ENCODE data around the gene LGALS4.

The LGALS4 gene

DNA sequence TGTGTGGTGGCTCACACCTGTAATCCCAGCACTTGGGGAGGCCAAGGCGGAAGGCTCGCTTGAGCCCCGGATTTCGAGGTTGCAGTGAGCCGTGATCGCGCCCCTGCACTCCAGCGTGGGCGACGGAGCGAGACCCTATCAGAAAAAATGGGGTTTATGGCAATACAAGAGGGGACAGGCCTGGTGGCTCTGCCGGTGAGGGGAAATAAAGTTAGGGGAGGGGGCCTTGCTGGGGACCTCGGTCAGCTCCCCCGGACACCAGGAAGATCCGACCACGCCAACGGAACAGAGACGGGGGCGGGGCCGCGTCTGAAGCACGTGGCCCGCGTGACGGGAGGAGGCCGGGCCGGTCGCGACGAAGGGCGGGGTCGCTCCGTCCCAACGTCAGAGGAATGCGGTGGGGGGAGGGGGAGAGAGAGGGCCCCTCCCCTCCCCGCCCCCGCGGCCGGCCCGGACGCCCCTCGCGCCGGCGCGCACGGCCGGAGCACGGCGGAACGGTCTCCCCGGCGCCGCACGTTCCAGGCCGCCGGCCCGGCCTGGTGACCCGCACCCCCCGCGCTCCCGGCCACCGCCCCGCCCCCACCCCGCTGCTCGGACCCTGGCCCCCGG lies 39.0 kb upstream of the LGALS4 start:
- DNase-seq (ENCODE audit: low read depth): peak; percentile 62
- TF ChIP-seq, protein P1, sequence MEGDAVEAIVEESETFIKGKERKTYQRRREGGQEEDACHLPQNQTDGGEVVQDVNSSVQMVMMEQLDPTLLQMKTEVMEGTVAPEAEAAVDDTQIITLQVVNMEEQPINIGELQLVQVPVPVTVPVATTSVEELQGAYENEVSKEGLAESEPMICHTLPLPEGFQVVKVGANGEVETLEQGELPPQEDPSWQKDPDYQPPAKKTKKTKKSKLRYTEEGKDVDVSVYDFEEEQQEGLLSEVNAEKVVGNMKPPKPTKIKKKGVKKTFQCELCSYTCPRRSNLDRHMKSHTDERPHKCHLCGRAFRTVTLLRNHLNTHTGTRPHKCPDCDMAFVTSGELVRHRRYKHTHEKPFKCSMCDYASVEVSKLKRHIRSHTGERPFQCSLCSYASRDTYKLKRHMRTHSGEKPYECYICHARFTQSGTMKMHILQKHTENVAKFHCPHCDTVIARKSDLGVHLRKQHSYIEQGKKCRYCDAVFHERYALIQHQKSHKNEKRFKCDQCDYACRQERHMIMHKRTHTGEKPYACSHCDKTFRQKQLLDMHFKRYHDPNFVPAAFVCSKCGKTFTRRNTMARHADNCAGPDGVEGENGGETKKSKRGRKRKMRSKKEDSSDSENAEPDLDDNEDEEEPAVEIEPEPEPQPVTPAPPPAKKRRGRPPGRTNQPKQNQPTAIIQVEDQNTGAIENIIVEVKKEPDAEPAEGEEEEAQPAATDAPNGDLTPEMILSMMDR (IDR thresholded peaks at IDR 0.05; ENCODE audit: control insufficient read depth, insufficient read depth, low read depth, low read length, missing control alignments): no peak
- peak overlapping the region; percentile 79 for H3K4me3 ChIP-seq (ENCODE audit: control insufficient read depth, low read depth, low read length)

- peak overlapping the region; percentile 55 for H3K4me3 ChIP-seq (ENCODE audit: control insufficient read depth, low read depth, low read length)
- TF ChIP-seq, protein P1 (IDR thresholded peaks at IDR 0.05; ENCODE audit: control insufficient read depth, insufficient read depth, low read depth, low read length, missing control alignments): no peak
- no peak for DNase-seq (ENCODE audit: low read depth)
These were observed 38.4 kb upstream of the LGALS4 start for GRCh38 chr19:38850976-38851621.

DNA sequence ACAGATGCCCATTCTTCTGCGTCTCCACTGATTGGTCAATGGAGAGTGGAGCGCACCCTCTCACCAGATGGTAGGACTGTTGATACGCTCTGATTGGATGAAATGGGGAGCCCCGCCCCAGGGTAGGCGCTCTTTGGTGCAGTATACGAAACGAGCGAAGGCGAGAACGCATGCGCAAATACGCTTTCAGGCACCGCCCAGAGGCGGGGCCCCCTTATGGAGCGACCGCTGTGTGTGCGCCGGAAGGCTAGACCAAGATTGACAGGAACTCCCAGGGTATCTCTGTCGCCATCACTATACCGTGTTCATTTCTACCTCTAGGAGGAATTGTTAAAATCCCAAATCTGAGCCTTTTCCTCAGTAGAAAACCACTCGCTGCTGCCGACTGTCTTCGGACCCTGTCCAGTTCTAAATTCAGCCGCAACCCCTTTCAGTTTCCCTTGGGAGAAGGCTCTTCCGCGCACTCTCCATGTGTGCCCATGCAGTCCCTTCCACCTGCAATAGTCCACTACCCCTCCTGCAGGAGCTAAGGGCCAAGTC lies 37.8 kb upstream of the LGALS4 start:
- peak overlapping the region; percentile 55 for H3K4me3 ChIP-seq (ENCODE audit: control insufficient read depth, low read depth, low read length)
- DNase-seq (ENCODE audit: low read depth): no peak
- TF ChIP-seq, protein P1 (IDR thresholded peaks at IDR 0.05; ENCODE audit: control insufficient read depth, insufficient read depth, low read depth, low read length, missing control alignments): no peak

DNA sequence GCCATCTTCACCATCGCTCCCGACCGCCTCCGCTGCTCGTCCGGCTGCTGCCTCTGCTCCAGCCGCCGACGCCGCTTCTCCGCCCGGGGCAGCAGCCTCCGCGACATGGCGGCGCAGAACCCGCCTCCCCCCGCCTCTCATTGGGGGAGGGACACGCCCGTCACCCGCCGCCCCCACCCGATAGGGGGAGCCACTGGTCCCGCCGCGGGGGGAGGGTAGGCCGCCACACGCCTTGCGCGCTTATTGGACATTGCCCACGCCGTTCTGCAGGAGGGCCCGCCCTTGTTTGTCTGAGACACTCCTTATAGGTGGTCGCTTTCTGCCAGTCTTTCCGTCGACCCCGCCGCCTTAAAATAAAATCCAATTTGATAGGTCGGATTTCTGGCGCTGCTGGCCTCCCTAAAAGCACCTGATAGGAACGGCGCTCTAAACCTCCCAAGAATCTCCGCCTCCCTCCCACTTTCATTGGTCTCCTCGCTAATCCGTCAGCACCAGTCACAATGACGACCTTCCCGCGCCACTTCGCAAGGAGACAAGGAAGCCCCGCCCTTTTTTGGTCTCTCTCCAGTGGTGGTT lies 37.2 kb upstream of the LGALS4 start, which contains the start of gene HNRNPL:
Gene HNRNPL, minus strand, starts transcription at position 127 of the 576 bp plus-strand sequence. Its CDS starts 20 bp downstream, at position 107.
- peak within 1 kb of the TSS; percentile 60 for H3K4me3 ChIP-seq (ENCODE audit: control insufficient read depth, low read depth, low read length)
- TF ChIP-seq, protein P1 (IDR thresholded peaks at IDR 0.05; ENCODE audit: control insufficient read depth, insufficient read depth, low read depth, low read length, missing control alignments): peak; percentile 62
- DNase-seq (ENCODE audit: low read depth): peak; percentile 100

DNA sequence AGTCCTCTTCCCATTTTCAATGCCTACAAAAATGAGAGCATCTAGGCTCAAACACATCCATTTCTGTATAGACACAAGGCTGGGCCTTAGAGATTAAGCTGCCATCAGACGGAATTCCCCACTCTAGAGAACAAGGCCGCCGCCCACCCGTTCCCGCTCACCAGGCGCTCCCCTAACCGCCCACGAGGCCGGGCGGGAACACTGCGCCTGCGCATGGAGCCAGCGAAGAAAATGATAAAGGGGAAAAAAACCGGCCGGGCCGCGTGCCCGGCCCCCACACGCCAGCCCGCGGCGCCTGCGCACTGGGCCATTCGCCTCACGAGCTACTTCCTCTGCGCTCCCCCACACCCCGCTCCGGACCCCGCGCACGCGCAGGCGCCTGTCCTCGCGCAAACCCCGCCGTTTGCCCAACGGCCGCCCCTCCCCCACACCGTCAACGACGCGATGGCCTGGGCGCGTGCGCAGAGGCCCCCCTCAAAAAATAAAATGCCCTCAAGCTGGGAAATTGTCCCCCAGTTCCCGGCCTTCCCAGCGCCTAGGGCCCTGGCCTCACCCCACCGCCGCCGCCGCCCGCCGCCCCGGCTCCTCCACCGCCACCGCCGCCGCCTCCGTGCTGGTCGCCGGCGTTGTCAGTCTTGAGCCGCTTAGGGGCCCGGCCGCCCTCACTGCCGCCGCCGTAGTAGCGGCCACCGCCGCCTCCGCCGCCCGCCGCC lies 36.6 kb upstream of the LGALS4 start:
- DNase-seq (ENCODE audit: low read depth): peak; percentile 62
- peak overlapping the region; percentile 60 for H3K4me3 ChIP-seq (ENCODE audit: control insufficient read depth, low read depth, low read length)
- TF ChIP-seq, protein P1 (IDR thresholded peaks at IDR 0.05; ENCODE audit: control insufficient read depth, insufficient read depth, low read depth, low read length, missing control alignments): no peak
